SK-N-SH (cell line): Measurements from ENCODE around the gene THOC2.

Experiments
- ELF1 ChIP-seq: IDR thresholded peaks from 2 replicates; pipeline ENCODE4 v1.4.0; 2012
- EP300 ChIP-seq, 2 experiments: IDR thresholded peaks; 2 replicates each; pipeline versions ENCODE4 v1.4.0 to v1.6.1; 2012; ENCODE audit warnings: borderline replicate concordance in 1 of 2, low read depth in 1 of 2, low read length in 1 of 2
- JUND ChIP-seq: IDR thresholded peaks from 2 replicates; pipeline ENCODE4 v1.4.0; 2012
- RAD21 ChIP-seq: IDR thresholded peaks from 2 replicates; pipeline ENCODE4 v1.6.1; 2012; ENCODE audit warnings: mild to moderate bottlenecking, low read length
- RCOR1 ChIP-seq: fragments of 150-350 bp; IDR thresholded peaks from 2 replicates; pipeline ENCODE4 v1.6.1; 2017; ENCODE audit warnings: antibody characterized with exemption, low read length
- SIN3A ChIP-seq: IDR thresholded peaks from 2 replicates; pipeline ENCODE4 v1.6.1; 2012; ENCODE audit warnings: low read depth, mild to moderate bottlenecking, low read length, moderate library complexity, borderline replicate concordance
- TAF1 ChIP-seq: IDR thresholded peaks from 2 replicates; pipeline ENCODE4 v1.6.1; 2012; ENCODE audit warnings: low read depth, mild to moderate bottlenecking, low read length, moderate library complexity, borderline replicate concordance
- TF ChIP-seq, protein P1 (sequence below): IDR thresholded peaks from 2 replicates; pipeline ENCODE4 v1.4.0; 2012; ENCODE audit warnings: low read depth, borderline replicate concordance
- TF ChIP-seq, protein P2 (sequence below): fragments of 200-600 bp; sonication (generic); IDR thresholded peaks from 2 replicates; pipeline ENCODE4 v1.6.1; 2017; ENCODE audit warnings: antibody characterized with exemption, mild to moderate bottlenecking, moderate library complexity

DNA sequence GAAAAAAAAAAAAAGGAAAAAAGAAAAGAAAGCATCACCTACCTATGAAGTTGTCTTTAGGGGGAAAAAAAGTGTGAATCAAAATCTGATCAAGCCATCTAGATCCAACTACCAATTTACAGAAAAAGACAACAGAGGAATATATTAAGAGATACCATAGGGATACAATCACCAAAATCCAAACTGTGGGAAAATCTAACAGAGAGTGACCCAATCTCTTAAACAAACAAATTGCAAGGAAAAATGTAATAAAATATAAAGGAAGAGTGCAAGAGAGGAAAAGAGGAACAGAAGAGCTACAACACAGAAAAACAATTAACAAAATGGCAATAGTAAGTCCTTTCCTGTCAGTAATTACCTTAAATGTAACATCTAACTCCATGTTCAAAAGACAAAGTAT lies 19.0 kb downstream of the THOC2 start:
- TF ChIP-seq, protein P1, sequence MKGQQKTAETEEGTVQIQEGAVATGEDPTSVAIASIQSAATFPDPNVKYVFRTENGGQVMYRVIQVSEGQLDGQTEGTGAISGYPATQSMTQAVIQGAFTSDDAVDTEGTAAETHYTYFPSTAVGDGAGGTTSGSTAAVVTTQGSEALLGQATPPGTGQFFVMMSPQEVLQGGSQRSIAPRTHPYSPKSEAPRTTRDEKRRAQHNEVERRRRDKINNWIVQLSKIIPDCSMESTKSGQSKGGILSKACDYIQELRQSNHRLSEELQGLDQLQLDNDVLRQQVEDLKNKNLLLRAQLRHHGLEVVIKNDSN = no peak
- no peak for TF ChIP-seq JUND
- TF ChIP-seq, protein P2, sequence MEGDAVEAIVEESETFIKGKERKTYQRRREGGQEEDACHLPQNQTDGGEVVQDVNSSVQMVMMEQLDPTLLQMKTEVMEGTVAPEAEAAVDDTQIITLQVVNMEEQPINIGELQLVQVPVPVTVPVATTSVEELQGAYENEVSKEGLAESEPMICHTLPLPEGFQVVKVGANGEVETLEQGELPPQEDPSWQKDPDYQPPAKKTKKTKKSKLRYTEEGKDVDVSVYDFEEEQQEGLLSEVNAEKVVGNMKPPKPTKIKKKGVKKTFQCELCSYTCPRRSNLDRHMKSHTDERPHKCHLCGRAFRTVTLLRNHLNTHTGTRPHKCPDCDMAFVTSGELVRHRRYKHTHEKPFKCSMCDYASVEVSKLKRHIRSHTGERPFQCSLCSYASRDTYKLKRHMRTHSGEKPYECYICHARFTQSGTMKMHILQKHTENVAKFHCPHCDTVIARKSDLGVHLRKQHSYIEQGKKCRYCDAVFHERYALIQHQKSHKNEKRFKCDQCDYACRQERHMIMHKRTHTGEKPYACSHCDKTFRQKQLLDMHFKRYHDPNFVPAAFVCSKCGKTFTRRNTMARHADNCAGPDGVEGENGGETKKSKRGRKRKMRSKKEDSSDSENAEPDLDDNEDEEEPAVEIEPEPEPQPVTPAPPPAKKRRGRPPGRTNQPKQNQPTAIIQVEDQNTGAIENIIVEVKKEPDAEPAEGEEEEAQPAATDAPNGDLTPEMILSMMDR = no peak
- no peak for TF ChIP-seq ELF1
- TF ChIP-seq RCOR1 = no peak
- TF ChIP-seq EP300 (IDR thresholded peaks at IDR 0.05; ENCODE audit: borderline replicate concordance in 1 of 2, low read depth in 1 of 2, low read length in 1 of 2) = no peak
- TF ChIP-seq TAF1 = no peak
- TF ChIP-seq RAD21 = no peak
- no peak for TF ChIP-seq SIN3A
